ENCODE measurements around the gene ACOX3. TPM values are rescaled to one million over a fixed set of nuclear protein-coding genes. Genes with fewer than 3 reads are reported as not detected.
A peak's percentile ranks its signal among the peaks of the same experiment; 100 is the strongest.

The ACOX3 gene
- total and polyA plus RNA-seq, 2 of the 8 experiments (the other 6 are each of a cell fraction or from before 2014, with no cell fraction given): 2.5 to 9.9 TPM

Small RNA genes lying within 50 kb of the gene (small RNA-seq; reads per million reads assigned to genes)
- 2.4 reads per million, percentile 26 among the genes with 10 or more reads in this experiment for gene RNA5SP152 (ENCODE audit: insufficient read depth)

Other genes with a start within 250 kb of the ACOX3 start
- 0.29 TPM in 1 of 2 replicates, not detected in the other for gene SH3TC1, start 241.4 kb downstream of the ACOX3 start, total RNA-seq (2021; fragmentation: NEBNext Ultra II Directional; extraction: Animal tissue kit (Norgen Biotek cat#: 25700))
- 0.13 and 0.15 TPM in 2 replicates for gene SH3TC1, start 241.4 kb downstream of the ACOX3 start, polyA plus RNA-seq (2011; rRNA removed)
- gene HTRA3, start 171.0 kb downstream of the ACOX3 start, total RNA-seq (2021; fragmentation: NEBNext Ultra II Directional; extraction: Animal tissue kit (Norgen Biotek cat#: 25700)): 2.9 and 3.2 TPM in 2 replicates
- 4.5 and 5.8 TPM in 2 replicates for gene HTRA3, start 171.0 kb downstream of the ACOX3 start, polyA plus RNA-seq (2011; rRNA removed)
- 20.1 and 23.9 TPM in 2 replicates for gene TRMT44, start 54 bp upstream of the ACOX3 start, total RNA-seq (2021; fragmentation: NEBNext Ultra II Directional; extraction: Animal tissue kit (Norgen Biotek cat#: 25700))
- gene TRMT44, start 54 bp upstream of the ACOX3 start, polyA plus RNA-seq (2011; rRNA removed): 8.6 and 11.6 TPM in 2 replicates
- 3.0 and 3.3 TPM in 2 replicates for gene GPR78, start 139.7 kb upstream of the ACOX3 start, total RNA-seq (2021; fragmentation: NEBNext Ultra II Directional; extraction: Animal tissue kit (Norgen Biotek cat#: 25700))
- 1.0 and 2.2 TPM in 2 replicates for gene GPR78, start 139.7 kb upstream of the ACOX3 start, polyA plus RNA-seq (2011; rRNA removed)
- 28.8 and 31.5 TPM in 2 replicates for gene CPZ, start 152.0 kb upstream of the ACOX3 start, total RNA-seq (2021; fragmentation: NEBNext Ultra II Directional; extraction: Animal tissue kit (Norgen Biotek cat#: 25700))
- gene CPZ, start 152.0 kb upstream of the ACOX3 start, polyA plus RNA-seq (2011; rRNA removed): 40.7 and 67.4 TPM in 2 replicates